ENCODE results near the gene LMF2.

Gene LMF2

DNA sequence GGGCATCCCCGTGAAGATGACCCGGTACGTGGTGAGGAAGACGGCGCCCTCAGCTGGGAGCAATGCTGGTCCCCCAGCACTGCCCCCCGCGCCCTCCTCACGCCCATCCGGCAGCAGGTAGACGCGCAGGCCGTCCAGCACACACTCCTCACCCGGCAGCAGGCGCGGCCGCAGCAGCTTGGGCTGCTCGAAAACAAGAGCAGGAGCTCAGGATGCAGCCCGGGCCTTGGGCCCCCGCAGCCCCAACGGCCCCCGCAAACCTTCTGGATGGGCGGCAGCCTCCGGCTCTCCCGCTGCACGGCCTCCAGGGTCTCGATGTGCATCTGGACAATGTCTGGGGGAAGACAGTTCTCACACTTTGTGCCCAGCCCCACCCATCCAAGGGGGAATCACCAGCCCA is 46.0 kb downstream of the LMF2 start:
- DNase-seq: no peak

DNA sequence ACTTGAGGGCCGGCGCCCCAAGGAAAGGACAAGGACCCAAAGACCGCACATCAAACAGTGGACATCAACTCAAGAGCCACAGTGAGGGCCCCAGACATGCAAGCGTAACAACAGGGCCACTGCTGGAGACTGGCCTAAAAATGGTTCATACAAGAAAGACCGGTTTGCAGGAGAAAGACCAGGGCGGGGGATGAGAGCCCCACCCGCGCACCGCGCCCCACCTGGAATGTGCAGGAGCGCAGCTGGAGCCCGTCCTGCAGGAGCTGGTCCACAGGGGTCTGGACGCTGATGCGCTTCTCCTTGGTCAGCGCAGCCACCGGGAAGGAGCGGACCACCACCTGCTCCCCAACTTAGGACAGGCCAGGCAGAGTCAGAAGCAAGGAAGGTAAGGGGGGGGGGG is 46.6 kb downstream of the LMF2 start:
- no peak for DNase-seq

DNA sequence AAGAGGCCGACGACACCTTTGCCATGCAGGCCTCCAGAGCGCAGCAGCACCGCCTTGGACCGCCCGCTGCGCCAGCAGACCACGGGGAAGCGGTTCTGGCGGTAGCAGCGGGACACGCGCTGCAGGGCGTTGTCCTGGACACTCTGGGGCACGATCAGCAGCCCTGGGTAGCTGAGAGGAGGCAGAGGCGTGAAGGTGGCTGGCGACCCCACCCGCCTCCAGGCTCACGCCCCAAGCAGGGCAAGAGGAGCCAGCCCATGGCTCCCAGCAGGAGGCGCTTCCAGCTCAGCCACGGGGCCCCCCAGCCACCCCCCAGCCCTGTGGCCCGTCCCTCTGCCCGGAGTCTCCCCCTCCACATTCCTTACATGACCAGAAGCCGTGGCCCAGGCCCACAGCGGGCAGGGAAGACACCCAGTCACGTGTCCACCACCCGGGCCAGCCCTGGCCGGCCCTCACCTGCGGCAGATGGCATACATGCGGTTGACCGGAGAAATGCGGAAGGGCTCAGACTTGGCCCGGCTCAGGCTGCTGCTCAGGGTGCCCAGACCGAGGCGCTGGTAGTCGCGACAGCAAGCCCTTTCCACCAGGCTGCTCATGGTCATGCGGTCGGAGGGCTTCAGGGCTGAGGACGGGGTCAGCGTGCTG is 47.9 kb downstream of the LMF2 start:
- DNase-seq: no peak

DNA sequence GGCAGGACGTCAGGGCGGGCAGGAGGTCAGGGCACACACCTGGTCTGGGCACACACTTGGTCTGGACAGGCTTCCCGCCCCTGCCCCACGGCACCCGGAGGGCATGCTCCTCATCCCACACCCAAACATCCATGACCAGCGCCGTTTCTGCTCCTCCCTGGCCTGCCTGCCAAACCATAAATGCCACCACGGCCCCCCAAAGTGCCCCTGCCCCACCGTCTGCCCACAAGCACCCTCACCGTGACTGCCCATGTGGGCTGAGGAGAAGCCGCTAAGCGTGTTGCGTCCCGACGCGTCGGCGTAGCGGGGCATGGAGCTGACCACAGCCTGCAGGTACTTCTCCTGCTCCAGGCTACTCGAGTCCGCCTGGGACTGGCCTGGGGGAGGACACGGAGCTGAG is 48.5 kb downstream of the LMF2 start:
- no peak for DNase-seq

DNA sequence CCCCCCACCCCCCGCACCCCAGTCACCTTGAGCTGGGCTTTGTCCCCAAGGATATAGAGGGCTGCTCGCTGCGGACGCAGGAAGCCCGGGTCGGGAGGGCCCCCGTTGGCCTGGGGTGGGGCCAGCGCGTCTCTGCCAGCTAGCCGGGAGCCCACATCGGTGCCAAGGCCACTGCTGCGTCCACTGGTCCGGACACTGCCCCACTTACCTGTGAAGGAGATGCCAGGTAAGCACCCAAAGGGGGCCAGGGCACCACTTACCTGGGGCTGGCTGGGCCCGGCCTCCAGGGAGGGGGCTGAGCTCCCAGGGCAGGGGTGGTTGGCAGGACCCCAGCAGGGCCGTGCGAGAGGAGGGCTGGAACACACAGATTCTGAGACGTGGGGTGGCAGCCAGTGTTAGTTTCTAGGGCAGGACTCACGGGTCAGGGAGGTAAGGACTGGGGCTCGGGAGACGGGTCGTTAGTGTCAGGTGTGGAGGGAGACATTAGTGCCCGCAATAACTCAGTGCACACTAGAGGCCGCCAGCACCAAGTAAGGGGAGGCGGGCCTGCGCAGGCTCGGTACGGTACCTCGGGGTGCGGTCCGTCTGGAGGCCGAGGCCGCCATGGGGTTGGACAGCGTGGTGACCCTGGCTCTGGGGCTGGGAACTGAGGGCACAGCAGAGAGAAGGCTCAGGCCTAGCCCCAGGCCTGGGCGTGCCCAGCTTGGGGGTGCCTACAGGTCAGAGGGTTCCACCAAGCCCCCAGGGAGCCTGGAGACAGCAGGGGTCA is 50.9 kb downstream of the LMF2 start:
- no peak for DNase-seq

DNA sequence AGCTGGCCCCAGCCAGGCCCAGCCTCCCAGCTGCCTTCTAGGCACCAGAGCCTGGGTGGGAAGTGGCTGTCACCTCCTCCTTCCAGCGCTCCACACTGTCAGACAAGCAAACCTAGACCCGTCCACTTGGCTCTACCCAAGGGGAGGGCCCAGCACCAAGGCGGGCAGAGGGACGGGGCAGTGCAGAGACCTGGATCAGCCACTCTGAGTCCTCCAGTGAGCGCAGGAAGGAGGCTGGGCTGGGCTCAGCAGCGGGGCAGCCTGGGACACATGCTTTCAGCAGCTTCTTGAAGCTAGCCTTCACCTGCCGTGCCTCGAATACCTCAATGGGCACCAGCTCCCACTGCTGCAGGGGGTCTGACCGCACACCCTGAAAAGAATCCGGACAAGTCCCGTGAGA is 51.5 kb downstream of the LMF2 start:
- no peak for DNase-seq

DNA sequence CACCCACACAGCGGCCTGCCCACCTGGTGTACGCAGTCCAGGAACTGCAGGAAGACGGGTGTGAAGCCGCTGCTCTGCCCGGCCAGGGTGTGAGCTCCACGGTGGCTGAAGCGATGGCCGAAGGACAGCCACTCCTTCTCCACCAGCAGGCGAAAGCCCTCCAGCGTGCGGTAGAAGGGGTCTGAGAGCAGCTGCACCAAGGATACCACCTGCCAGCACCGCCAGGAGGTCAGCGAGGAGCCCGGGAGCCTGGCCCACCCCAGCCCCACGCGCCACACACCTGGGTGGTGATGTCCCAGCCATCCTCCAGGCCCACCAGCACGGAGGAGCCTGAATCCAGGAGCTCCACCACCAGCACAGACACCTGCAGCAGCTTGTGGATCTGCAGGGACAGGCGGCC is 52.3 kb downstream of the LMF2 start:
- no peak for DNase-seq

DNA sequence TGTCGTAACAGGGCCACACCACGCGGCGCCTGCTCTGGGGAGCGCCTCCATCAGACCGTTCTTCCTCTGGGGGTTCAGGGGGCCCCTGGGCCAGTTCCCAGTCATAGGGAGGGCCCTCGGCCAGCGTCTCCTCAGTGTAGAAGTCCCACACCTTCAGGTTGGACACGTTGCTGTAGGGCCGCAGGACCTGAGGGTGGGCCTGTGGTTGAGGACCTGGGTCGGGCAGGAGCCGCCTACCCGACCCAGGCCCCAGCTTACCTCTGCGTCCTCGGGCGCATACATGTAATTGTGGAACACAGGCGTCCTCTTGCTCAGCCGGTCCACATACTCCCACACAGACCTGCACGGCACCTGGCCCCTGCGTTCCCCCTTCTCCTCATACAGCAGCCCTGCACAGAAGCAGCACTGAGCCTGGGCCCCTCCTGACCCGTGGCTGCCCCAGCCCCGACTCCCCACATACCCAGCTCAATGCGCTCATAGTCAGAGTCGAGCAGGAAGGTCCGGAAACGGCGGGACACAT is 52.9 kb downstream of the LMF2 start:
- DNase-seq: no peak
